GM12878 (cell line): Measurements from ENCODE around the gene TCP11L2. TPM values are rescaled to one million over a fixed set of nuclear protein-coding genes. Genes with fewer than 3 reads are reported as not detected.

Source experiments
- ATAC-seq: fragments of 200-7000 bp; cut with Tn5 transposase; 3 replicates; pipeline ENCODE4 v1.9.1; 2020; ENCODE audit warnings: mild to moderate bottlenecking, moderate library complexity
- BruUV-seq: library from RNA; stranded (reverse); fragments of 400-500 nt; replicated peaks from 2 replicates; lab custom pipeline; 2021; lab: Mats Ljungman, UMichigan
- CTCF ChIA-PET: fragments of 300-600 bp; sonication (Branson Sonifier 250); formaldehyde crosslinking; extraction: SDS; loops from one replicate; lab custom pipeline; 2021; ENCODE audit warnings: inconsistent platforms; lab: Yijun Ruan, JAX
- POLR2A ChIA-PET: fragments of 350-600 bp; formaldehyde crosslinking; extraction: SDS; loops from one replicate; lab custom pipeline; 2021; ENCODE audit warnings: inconsistent platforms; lab: Charles Lee
- RAD21 ChIA-PET: fragments of 300-600 bp; sonication (Branson Sonifier 250); formaldehyde crosslinking; loops from one replicate; lab custom pipeline; 2023; ENCODE audit warnings: antibody characterized with exemption; ENCODE audit not compliant: unreplicated experiment; lab: Charles Lee
- SMC1A ChIA-PET: fragments of 300-600 bp; sonication (Branson Sonifier 250); formaldehyde crosslinking; loops from one replicate; lab custom pipeline; 2023; ENCODE audit not compliant: unreplicated experiment, uncharacterized antibody; lab: Charles Lee
- DNase-seq: peaks from one replicate; pipeline ENCODE4 v3.0.0-alpha.2; 2011; ENCODE audit warnings: low read depth, low spot score
- FAIRE-seq: peaks from 3 replicates; lab custom pipeline; 2011; peaks lifted over from hg19 to GRCh38; lab: Jason Lieb, UNC
- H2AFZ ChIP-seq: 2 replicates; pipeline ENCODE4 v1.6.0; 2011; ENCODE audit warnings: low read depth, low read length, control low read depth; ENCODE audit not compliant: control insufficient read depth
- H3K27ac ChIP-seq: 2 replicates; pipeline ENCODE4 v1.5.1; 2011; ENCODE audit warnings: control low read depth; ENCODE audit not compliant: control insufficient read depth, insufficient read depth
- H3K27me3 ChIP-seq, 2 experiments: replicated peaks in 1 of 2; 2 replicates each; pipeline versions ENCODE4 v1.6.0 to v1.6.1; 2011; ENCODE audit warnings: low read length in 1 of 2; ENCODE audit not compliant: control insufficient read depth in 2 of 2, insufficient read depth in 2 of 2
- H3K36me3 ChIP-seq, 2 experiments: 2 replicates each; pipeline ENCODE4 v1.5.1; 2011; ENCODE audit warnings: low read length in 1 of 2; ENCODE audit not compliant: control insufficient read depth in 2 of 2, insufficient read depth in 2 of 2
- H3K4me1 ChIP-seq: 2 replicates; pipeline ENCODE4 v1.6.1; 2011; ENCODE audit warnings: mild to moderate bottlenecking, low read length, moderate library complexity, mixed read lengths; ENCODE audit not compliant: control insufficient read depth, insufficient read depth
- H3K4me2 ChIP-seq: 2 replicates; pipeline ENCODE4 v1.6.0; 2011; ENCODE audit warnings: control low read depth; ENCODE audit not compliant: control insufficient read depth, insufficient read depth
- H3K4me3 ChIP-seq: fragments of 200-600 bp; sonication (generic); 2 replicates; pipeline ENCODE4 v1.5.1; 2016
- H3K79me2 ChIP-seq: 2 replicates; pipeline ENCODE4 v1.6.0; 2011; ENCODE audit warnings: low read length; ENCODE audit not compliant: control insufficient read depth, insufficient read depth
- H3K9ac ChIP-seq: 2 replicates; pipeline ENCODE4 v1.8.0; 2011; ENCODE audit warnings: low read length, control low read depth, mixed read lengths; ENCODE audit not compliant: control insufficient read depth, insufficient read depth
- H3K9me3 ChIP-seq: replicated peaks from 3 replicates; pipeline ENCODE4 v1.5.1; 2011; ENCODE audit warnings: mild to moderate bottlenecking, low read length; ENCODE audit not compliant: control insufficient read depth, insufficient read depth
- H4K20me1 ChIP-seq: 2 replicates; pipeline ENCODE4 v1.6.0; 2011; ENCODE audit not compliant: control insufficient read depth, insufficient read depth
- CTCF ChIP-seq, 3 experiments: IDR thresholded peaks in 2 of 3; conservative IDR thresholded peaks in 1 of 3; 2 replicates each; pipeline ENCODE4 v1.5.1; 2011; ENCODE audit warnings: low read depth in 3 of 3, low read length in 3 of 3, mild to moderate bottlenecking in 3 of 3, control low read depth in 2 of 3, moderate library complexity in 2 of 3, inconsistent platforms in 1 of 3, mixed read lengths in 1 of 3; ENCODE audit not compliant: control insufficient read depth in 2 of 3, insufficient read depth in 1 of 3; ENCODE audit errors: extremely low read depth in 1 of 3
- EP300 ChIP-seq, 2 experiments: fragments of 150-350 bp in 1 of 2; IDR thresholded peaks; 2 replicates each; pipeline ENCODE4 v1.6.1; 2011 to 2012; ENCODE audit warnings: low read depth in 2 of 2, low read length in 2 of 2, borderline replicate concordance in 1 of 2, improper control_type of control experiment in 1 of 2, inconsistent platforms in 1 of 2; ENCODE audit not compliant: control insufficient read depth in 1 of 2
- JUND ChIP-seq: IDR thresholded peaks from 2 replicates; pipeline ENCODE4 v1.6.1; 2012; ENCODE audit warnings: low read depth, mild to moderate bottlenecking, low read length, improper control_type of control experiment, moderate library complexity
- RAD51 ChIP-seq: fragments of 450-650 bp; IDR thresholded peaks from 2 replicates; pipeline ENCODE4 v1.6.1; 2016; ENCODE audit warnings: moderate library complexity, mild to moderate bottlenecking, inconsistent platforms
- RCOR1 ChIP-seq: conservative IDR thresholded peaks from 2 replicates; pipeline ENCODE4 v1.6.1; 2012; ENCODE audit warnings: low read depth, low read length, improper control_type of control experiment
- WGBS: methylation state at CpG from one replicate; pipeline ENCODE4 v1.1.6; 2016; ENCODE audit warnings: low lambda C conversion rate; ENCODE audit not compliant: insufficient replicate concordance, insufficient coverage; ENCODE audit errors: missing lambda C conversion rate; 5-methylcytosine and 5-hydroxymethylcytosine counted together
- in situ Hi-C: fragments of 300-500 bp; cut with MboI; formaldehyde crosslinking; loops from 9 replicates; pipeline ENCODE4 v1.14.3; 2018; ENCODE audit warnings: mixed read lengths
- intact Hi-C: fragments of 100-400 bp; cut with micrococcal nuclease; formaldehyde crosslinking; loops from one replicate; pipeline ENCODE4 v1.14.2; 2022; ENCODE audit not compliant: unreplicated experiment
- polyA plus RNA-seq, 11 experiments: library from polyadenylated mRNA; depleted of rRNA in 4 of 11; unstranded in 6 of 11; stranded (reverse) in 5 of 11; fragments of >200 nt; fragmentation: Nextera tagmentation in 4 of 11; fragmentation: Illumina TruSeq in 1 of 11; extraction: Ambion mirVana in 4 of 11; extraction: Trizol in 1 of 11; gene quantifications; 1 replicate in 1 of 11; 2 replicates in 10 of 11; pipeline versions ENCODE4 v1.2.1 to v1.2.3, GENCODE V29; 2011 to 2016; ENCODE audit warnings: inconsistent platforms in 2 of 11, missing spikeins in 2 of 11, low read depth in 1 of 11
- total RNA-seq, 4 experiments: library from RNA; depleted of rRNA in 3 of 4; stranded (reverse); fragments of >200 nt in 3 of 4; fragmentation: Illumina TruSeq in 1 of 4; extraction: Trizol in 1 of 4; gene quantifications; 2 replicates each; pipeline versions ENCODE4 v1.2.1 to v1.2.3, GENCODE V29; 2013 to 2021

The TCP11L2 gene
- total and polyA plus RNA-seq, 10 of the 15 experiments (the other 5 are each of a cell fraction or from before 2014, with no cell fraction given): 0.18 to 5.0 (median 0.90) TPM

DNA sequence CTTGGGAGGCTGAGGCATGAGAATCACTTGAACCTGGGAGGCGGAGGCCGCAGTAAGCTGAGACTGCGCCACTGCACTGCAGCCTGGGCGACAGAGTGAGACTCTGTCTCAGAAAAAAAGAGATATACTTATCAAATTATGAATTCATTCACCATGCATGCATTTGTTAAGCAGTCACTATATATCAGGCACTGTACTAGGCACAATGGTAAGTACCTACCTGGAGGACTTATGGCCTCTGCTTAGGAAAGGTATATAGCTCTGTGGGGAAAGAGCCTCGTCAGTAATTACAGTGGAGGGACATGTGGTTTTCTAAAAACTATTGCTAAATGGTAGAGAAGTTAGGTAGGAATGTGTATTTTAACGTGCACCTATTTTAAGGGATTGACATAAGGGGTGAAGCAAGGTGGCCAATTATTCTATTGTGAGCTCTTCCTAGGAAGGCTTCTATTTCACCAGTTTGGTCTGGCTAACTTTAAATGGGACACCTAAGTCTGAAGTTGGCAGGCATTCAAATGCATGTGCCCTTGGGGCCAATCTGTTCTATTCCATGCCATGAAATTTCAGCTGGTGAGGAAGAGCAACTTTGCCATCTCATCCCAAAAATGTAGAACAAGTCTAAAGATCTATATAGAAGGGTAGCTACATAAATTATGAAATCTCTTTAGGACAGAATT is 15.0 kb downstream of the TCP11L2 start (continued):
- TF ChIP-seq EP300 (IDR thresholded peaks at IDR 0.05; ENCODE audit: borderline replicate concordance in 1 of 2, control insufficient read depth in 1 of 2, low read depth in 2 of 2, low read length in 2 of 2): no peak
- TF ChIP-seq, all 136 proteins: peak for 0

- Histone ChIP-seq H3K9me3 (no peaks in the 10 kb centered on the region), H3K4me2 (no peak overlapping the region), H3K27me3 (no peaks in the 10 kb centered on the region), H3K4me3 (no peak overlapping the region), H2AFZ (no peak overlapping the region), H3K9ac (no peak overlapping the region), H3K79me2 (no peaks in the 10 kb centered on the region), H3K36me3 (no peaks in the 10 kb centered on the region), H3K4me1 (no peaks in the 10 kb centered on the region), H3K27ac (no peak overlapping the region), H4K20me1 (no peaks in the 10 kb centered on the region)
- FAIRE-seq (no peak), DNase-seq (no peak), ATAC-seq (no peak)
- ChIA-PET RAD21 (no interaction called here), POLR2A (no interaction called here), CTCF (no interaction called here), SMC1A (interaction anchor here (1.9 kb wide), 1 partner anchor 10 kb away, joined by 4 read pairs; no protein-coding TSS in a partner anchor)
- intact Hi-C loops (no loop called here), in situ Hi-C loops (no loop called here)
- BruUV-seq: no TSS peak
- 90% methylated on average over 7 of the region's 7 CpGs for WGBS
- TF ChIP-seq RCOR1 (no peak), JUND (no peak), CTCF (IDR thresholded peaks at IDR 0.05 in 2 of 3, conservative IDR thresholded peaks at IDR 0.05 in 1 of 3; ENCODE audit: control insufficient read depth in 2 of 3, extremely low read depth in 1 of 3, insufficient read depth in 1 of 3, low read depth in 3 of 3, low read length in 3 of 3) (no peak), RAD51 (no peak)
Measured at GRCh38 chr12:106321139-106321850, 18.8 kb downstream of the TCP11L2 start.
